Measurements from ENCODE around the gene KATNAL1.

KATNAL1 gene

DNA sequence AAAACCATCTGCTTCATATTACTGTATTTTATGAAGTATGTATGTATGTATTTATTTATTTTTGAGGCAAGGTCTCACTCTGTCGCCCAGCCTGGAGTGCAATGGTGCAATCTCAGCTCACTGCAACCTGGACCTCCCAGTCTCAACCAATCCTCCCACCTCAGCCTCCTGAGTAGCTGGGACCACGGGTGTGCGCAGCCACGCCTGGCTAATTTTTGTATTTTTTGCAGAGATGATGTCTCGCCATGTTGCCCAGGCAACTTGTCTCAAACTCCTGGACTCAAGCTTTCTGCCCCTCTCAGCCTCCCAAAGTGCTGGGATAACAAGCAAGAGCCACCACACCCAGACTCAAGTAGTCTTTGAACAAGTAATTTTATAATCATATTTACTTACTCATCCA is 5.5 kb downstream of the KATNAL1 start:
- no peak for DNase-seq
- Histone ChIP-seq H3K4me1 (peaks cover 0 to 71% (median 19%) of the 10 kb centered on the region in 4 donors), H3K36me3 (no peaks in the 10 kb centered on the region), H3K27ac (peak overlapping the region in 1 of 2 donors; percentile 16), H3K9me3 (no peaks in the 10 kb centered on the region), H3K27me3 (no peaks in the 10 kb centered on the region), H3K4me3 (no peak overlapping the region)
- intact Hi-C loops (cut with DNase I; ENCODE audit: low total_unique reads), result no loop called here
- TF ChIP-seq, protein P1, sequence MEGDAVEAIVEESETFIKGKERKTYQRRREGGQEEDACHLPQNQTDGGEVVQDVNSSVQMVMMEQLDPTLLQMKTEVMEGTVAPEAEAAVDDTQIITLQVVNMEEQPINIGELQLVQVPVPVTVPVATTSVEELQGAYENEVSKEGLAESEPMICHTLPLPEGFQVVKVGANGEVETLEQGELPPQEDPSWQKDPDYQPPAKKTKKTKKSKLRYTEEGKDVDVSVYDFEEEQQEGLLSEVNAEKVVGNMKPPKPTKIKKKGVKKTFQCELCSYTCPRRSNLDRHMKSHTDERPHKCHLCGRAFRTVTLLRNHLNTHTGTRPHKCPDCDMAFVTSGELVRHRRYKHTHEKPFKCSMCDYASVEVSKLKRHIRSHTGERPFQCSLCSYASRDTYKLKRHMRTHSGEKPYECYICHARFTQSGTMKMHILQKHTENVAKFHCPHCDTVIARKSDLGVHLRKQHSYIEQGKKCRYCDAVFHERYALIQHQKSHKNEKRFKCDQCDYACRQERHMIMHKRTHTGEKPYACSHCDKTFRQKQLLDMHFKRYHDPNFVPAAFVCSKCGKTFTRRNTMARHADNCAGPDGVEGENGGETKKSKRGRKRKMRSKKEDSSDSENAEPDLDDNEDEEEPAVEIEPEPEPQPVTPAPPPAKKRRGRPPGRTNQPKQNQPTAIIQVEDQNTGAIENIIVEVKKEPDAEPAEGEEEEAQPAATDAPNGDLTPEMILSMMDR (IDR thresholded peaks at IDR 0.05), result no peak

DNA sequence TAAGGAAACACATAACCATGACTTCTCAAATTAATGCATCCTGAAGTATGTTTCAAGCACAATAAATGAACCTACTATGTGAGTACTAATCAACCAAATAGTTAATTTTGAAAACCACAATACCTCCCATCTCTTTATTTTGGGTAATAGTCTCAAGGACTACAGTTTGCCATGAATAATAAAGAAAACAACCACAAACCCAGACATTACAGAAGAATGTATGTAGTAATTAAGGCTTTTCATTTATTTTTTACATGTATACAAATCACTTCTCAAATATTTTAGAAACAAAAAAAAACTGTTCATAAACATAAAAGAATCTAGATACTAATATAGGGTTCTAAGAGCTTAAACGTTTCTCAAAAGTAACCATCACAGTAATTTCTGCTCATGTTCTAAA is 6.8 kb downstream of the KATNAL1 start:
- H3K27me3 ChIP-seq, result no peaks in the 10 kb centered on the region
- peaks cover 0 to 64% (median 17%) of the 10 kb centered on the region in 4 donors for H3K4me1 ChIP-seq
- no peak overlapping the region for H3K4me3 ChIP-seq
- intact Hi-C loops (cut with DNase I; ENCODE audit: low total_unique reads), result no loop called here
- TF ChIP-seq, protein P1 (IDR thresholded peaks at IDR 0.05), result no peak
- no peak overlapping the region for H3K27ac ChIP-seq
- no peaks in the 10 kb centered on the region for H3K9me3 ChIP-seq
- DNase-seq, result no peak
- H3K36me3 ChIP-seq, result no peaks in the 10 kb centered on the region

DNA sequence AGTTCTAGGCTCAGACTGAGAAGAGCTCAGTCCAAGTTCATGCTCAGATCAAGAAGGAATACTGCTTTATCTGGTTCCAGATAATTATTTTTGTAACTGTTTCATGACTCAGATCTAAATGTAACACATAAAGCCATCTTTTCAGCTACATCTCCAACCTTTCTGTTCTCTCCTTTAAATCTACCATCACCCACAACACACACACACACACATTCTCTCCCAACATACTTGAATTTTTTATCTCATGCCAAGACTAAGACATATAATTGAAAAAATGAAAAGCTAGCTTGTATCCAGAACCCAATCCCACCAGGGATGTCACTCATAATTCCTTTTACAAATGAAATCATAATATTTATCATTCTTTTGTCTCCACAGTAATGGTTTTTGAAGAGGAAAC is 7.6 kb downstream of the KATNAL1 start:
- intact Hi-C loops (cut with DNase I; ENCODE audit: low total_unique reads), result no loop called here
- Histone ChIP-seq H3K4me1 (peaks cover 0 to 57% (median 17%) of the 10 kb centered on the region in 4 donors), H3K27ac (no peak overlapping the region), H3K27me3 (no peaks in the 10 kb centered on the region), H3K36me3 (no peaks in the 10 kb centered on the region), H3K9me3 (no peaks in the 10 kb centered on the region), H3K4me3 (no peak overlapping the region)
- no peak for DNase-seq
- TF ChIP-seq, protein P1 (IDR thresholded peaks at IDR 0.05), result no peak

DNA sequence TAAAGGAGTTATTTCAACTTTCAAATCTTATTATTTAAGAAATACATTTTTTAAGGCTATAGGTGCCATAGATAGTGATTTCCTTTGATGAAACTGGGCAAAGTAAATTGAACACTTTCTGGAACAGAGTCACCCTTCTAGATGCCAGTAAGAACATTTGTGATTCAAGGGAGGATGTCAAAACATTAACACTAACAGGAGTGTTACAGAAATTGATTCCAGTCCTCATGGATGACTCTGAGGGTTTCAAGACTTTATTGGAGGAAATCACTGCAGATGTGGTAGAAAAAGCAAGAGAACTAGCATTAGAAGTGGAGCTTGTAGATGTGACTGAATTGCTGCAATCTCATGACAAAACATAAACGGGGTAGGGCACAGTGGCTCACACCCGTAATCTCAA is 12.2 kb downstream of the KATNAL1 start:
- intact Hi-C loops (cut with DNase I; ENCODE audit: low total_unique reads), result no loop called here
- TF ChIP-seq, protein P1 (IDR thresholded peaks at IDR 0.05), result no peak
- Histone ChIP-seq H3K9me3 (no peaks in the 10 kb centered on the region), H3K27ac (no peak overlapping the region), H3K27me3 (no peaks in the 10 kb centered on the region), H3K4me1 (peaks cover 0 to 37% (median 8%) of the 10 kb centered on the region in 4 donors), H3K4me3 (no peak overlapping the region), H3K36me3 (no peaks in the 10 kb centered on the region)
- no peak for DNase-seq

DNA sequence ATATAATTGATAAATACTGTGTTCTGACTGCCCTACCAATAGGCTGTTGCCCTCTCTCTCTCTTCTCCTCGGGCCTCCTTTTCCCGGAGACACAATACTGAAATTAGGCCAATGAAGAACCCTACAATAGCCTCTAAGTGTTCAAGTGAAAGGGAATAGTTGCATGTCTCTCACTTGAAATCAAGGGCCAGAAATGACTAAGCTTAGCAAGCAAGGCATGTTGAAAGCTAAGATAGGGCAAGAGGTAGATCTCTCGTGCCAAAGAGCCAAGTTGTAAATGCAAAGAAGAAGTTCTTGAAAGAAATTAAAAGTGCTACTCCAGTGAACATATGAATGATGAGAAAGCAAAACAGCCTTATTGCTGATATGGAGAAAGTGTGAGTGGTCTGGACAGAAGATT is 13.3 kb downstream of the KATNAL1 start:
- Histone ChIP-seq H3K4me1 (peaks cover 0 to 39% (median 8%) of the 10 kb centered on the region in 4 donors), H3K27ac (no peak overlapping the region), H3K27me3 (no peaks in the 10 kb centered on the region), H3K9me3 (no peaks in the 10 kb centered on the region), H3K36me3 (no peaks in the 10 kb centered on the region), H3K4me3 (no peak overlapping the region)
- DNase-seq, result no peak
- TF ChIP-seq, protein P1 (IDR thresholded peaks at IDR 0.05), result no peak
- intact Hi-C loops (cut with DNase I; ENCODE audit: low total_unique reads), result no loop called here

DNA sequence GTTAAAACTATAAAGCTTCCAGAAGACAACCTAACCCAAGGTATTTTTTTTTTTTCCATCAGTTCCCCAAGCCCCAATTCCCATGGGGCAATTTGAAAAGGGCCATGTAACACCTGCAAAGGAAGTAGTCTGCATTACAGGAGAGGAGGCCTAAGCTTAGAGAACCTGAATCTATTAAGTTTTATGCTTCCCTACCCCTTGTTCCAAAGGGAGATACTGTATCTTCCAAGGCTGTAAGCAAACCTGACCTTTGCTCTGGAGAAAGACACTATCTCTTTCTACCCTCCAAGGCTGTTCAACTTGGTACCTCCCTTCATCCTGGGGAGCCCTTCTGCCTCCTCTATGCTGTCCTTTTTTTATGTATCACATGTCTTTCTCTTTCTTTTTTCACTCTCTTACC is 15.0 kb downstream of the KATNAL1 start:
- Histone ChIP-seq H3K27me3 (no peaks in the 10 kb centered on the region), H3K4me3 (no peak overlapping the region), H3K9me3 (no peaks in the 10 kb centered on the region), H3K4me1 (peaks cover 0 to 53% (median 9%) of the 10 kb centered on the region in 4 donors), H3K36me3 (no peaks in the 10 kb centered on the region), H3K27ac (no peak overlapping the region)
- intact Hi-C loops (cut with DNase I; ENCODE audit: low total_unique reads), result no loop called here
- DNase-seq, result no peak
- TF ChIP-seq, protein P1 (IDR thresholded peaks at IDR 0.05), result no peak

Data from tibial artery (tissue), 4 donors.